Measurements from ENCODE around the gene ABLIM2.
"Not testable (repeated sequence)": the region's sequence is repeated elsewhere in the genome, so short reads cannot be mapped to it uniquely, and the experiment has no call there.

The ABLIM2 gene

GRCh38 chr4:7924163-7924562 lies 234.4 kb downstream of the ABLIM2 start:
- DNase-seq, result no peak

DNA sequence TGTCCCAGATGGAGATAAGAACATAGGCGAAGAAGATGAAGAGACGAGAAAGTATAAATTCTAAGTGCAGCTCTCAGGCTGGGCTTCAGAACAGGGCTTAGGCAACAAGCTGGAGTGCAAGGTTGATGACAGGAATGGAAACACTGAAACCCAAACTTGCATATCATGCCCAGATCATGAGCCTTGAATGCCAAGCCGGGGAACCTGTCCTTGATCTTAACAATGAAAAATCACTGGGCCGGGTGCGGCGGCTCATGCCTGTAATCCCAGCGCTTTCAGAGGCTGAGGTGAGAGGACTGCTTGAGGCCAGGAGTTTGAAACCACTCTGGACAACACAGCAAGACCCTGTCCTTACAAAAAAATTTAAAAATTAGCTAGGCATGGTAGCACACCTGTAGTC lies 236.1 kb downstream of the ABLIM2 start:
- no peak for DNase-seq

GRCh38 chr4:7918981-7919380 lies 239.6 kb downstream of the ABLIM2 start:
- DNase-seq, result no peak

- DNase-seq, result not testable (repeated sequence)
Observed at GRCh38 chr4:7918187-7918586, 240.4 kb downstream of the ABLIM2 start.

- no peak for DNase-seq
Observed at GRCh38 chr4:7917669-7918068, 240.9 kb downstream of the ABLIM2 start.

- DNase-seq, result no peak
Observed at GRCh38 chr4:7915875-7916242, 242.8 kb downstream of the ABLIM2 start.
